Lower lobe of right lung (tissue), 2 donors: ENCODE data around the gene PDE4A. TPM values are rescaled to one million over a fixed set of nuclear protein-coding genes. Genes with fewer than 3 reads are reported as not detected.
A peak's percentile ranks its signal among the peaks of the same experiment; 100 is the strongest.

Source experiments
- ATAC-seq, 2 donors: fragments of 200-7000 bp; cut with Tn5 transposase; one replicate each; pipeline ENCODE4 v1.9.1; 2020 to 2022; ENCODE audit warnings: mild to moderate bottlenecking in 2 of 2, moderate library complexity in 2 of 2
- DNase-seq: peaks from one replicate; pipeline ENCODE4 v3.0.0-alpha.2; 2020
- H3K27ac ChIP-seq: fragments of 200-600 bp; one replicate; pipeline ENCODE4 v1.8.0; 2022
- H3K27me3 ChIP-seq: fragments of 200-600 bp; one replicate; pipeline ENCODE4 v1.8.0; 2022; ENCODE audit warnings: low read depth
- H3K36me3 ChIP-seq: fragments of 200-600 bp; one replicate; pipeline ENCODE4 v1.8.0; 2022; ENCODE audit warnings: mild to moderate bottlenecking
- H3K4me1 ChIP-seq: fragments of 200-600 bp; one replicate; pipeline ENCODE4 v1.8.0; 2022
- H3K4me3 ChIP-seq: fragments of 200-600 bp; one replicate; pipeline ENCODE4 v1.8.0; 2022; ENCODE audit warnings: mild to moderate bottlenecking
- H3K9me3 ChIP-seq: fragments of 200-600 bp; one replicate; pipeline ENCODE4 v1.8.0; 2022
- CTCF ChIP-seq: fragments of 200-600 bp; IDR thresholded peaks from one replicate; pipeline ENCODE4 v1.8.0; 2022; ENCODE audit warnings: antibody characterized with exemption, mild to moderate bottlenecking
- intact Hi-C: fragments of 100-400 bp; cut with DNase I; formaldehyde crosslinking; loops from one replicate; pipeline ENCODE4 v1.11.0; 2022
- total RNA-seq: library from RNA; stranded (reverse); fragmentation: NEBNext Ultra II Directional; extraction: Animal tissue kit (Norgen Biotek cat#: 25700); gene quantifications from one replicate; pipeline ENCODE4 v1.2.1, GENCODE V29; 2021
- donor health status: DM: no; HTN: yes; CAD: no; lungs with severe emphysema.

Gene PDE4A
- total RNA-seq, 1 donor from 2014 or later: 35.9 TPM

DNA sequence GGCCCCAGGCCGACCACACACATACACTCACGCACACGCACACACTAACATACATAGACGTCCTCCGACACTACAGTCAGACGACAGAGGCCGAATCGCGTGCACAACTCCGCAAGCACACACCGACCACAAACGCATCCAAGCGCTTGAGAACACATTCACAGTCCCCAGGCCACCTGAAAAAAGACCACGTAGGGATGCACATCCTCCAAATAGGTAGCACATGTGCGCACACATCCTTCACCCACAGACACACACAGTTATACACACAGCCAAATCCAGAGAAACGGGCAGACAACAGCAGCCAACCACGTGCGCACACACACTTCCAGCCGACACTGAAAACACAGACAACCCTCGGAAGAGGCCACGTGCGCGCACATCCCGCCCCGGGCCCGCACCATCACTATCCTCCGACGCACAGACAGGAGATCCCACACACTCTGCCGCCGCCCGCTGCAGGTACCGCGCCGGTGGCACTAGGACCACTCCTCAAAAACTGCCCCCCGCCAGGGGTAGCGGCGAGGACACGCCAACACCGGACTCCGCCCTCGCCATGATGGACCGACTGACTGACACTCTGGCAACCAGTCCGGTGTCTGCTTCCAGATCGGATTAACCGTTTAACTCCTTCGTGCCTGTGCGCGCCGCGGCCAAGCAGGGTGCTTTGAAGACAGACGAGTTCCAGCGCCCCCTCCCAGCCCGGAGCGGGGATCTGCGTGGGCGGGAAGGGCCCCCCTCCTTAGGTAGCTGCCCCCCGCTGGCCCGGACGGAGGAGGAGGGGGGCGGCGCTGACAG lies 493 bp upstream of the PDE4A start:
- intact Hi-C loops: no loop called here
- no peaks in the 10 kb centered on the region for H3K9me3 ChIP-seq
- H3K27me3 ChIP-seq: peaks cover 78% of the 10 kb centered on the region
- H3K36me3 ChIP-seq: no peaks in the 10 kb centered on the region
- ATAC-seq (no peak), DNase-seq (no peak)
- TF ChIP-seq CTCF: no peak
- peaks cover 62% of the 10 kb centered on the region for H3K4me1 ChIP-seq
- peak overlapping the region; percentile 34 for H3K4me3 ChIP-seq
- H3K27ac ChIP-seq: no peak overlapping the region

GRCh38 chr19:10421240-10422045 lies 1.1 kb downstream of the PDE4A start:
- intact Hi-C loops: no loop called here
- DNase-seq (no peak), ATAC-seq (no peak)
- peaks cover 54% of the 10 kb centered on the region for H3K4me1 ChIP-seq
- no peak overlapping the region for H3K27ac ChIP-seq
- H3K9me3 ChIP-seq: no peaks in the 10 kb centered on the region
- no peaks in the 10 kb centered on the region for H3K36me3 ChIP-seq
- no peak for TF ChIP-seq CTCF
- no peak overlapping the region for H3K4me3 ChIP-seq
- H3K27me3 ChIP-seq: peaks cover 79% of the 10 kb centered on the region

- intact Hi-C loops: no loop called here
- peaks cover 75% of the 10 kb centered on the region for H3K27me3 ChIP-seq
- DNase-seq (no peak), ATAC-seq (no peak)
- H3K4me3 ChIP-seq: no peak overlapping the region
- H3K36me3 ChIP-seq: no peaks in the 10 kb centered on the region
- no peak overlapping the region for H3K27ac ChIP-seq
- H3K4me1 ChIP-seq: peaks cover 48% of the 10 kb centered on the region
- no peaks in the 10 kb centered on the region for H3K9me3 ChIP-seq
- TF ChIP-seq CTCF: no peak
Measured at GRCh38 chr19:10422046-10422461, 1.7 kb downstream of the PDE4A start.

GRCh38 chr19:10422846-10423245 lies 2.5 kb downstream of the PDE4A start:
- H3K36me3 ChIP-seq: no peaks in the 10 kb centered on the region
- H3K4me1 ChIP-seq: peaks cover 45% of the 10 kb centered on the region
- H3K4me3 ChIP-seq: no peak overlapping the region
- DNase-seq: no peak
- peaks cover 67% of the 10 kb centered on the region for H3K27me3 ChIP-seq
- intact Hi-C loops: no loop called here
- ATAC-seq: no peak
- no peaks in the 10 kb centered on the region for H3K9me3 ChIP-seq
- TF ChIP-seq CTCF: no peak
- no peak overlapping the region for H3K27ac ChIP-seq

- Histone ChIP-seq H3K36me3 (no peaks in the 10 kb centered on the region), H3K4me3 (peak overlapping the region; percentile 55), H3K4me1 (peaks cover 43% of the 10 kb centered on the region), H3K9me3 (no peaks in the 10 kb centered on the region), H3K27me3 (peaks cover 54% of the 10 kb centered on the region), H3K27ac (peak overlapping the region; percentile 72)
- peak; percentile 98 for TF ChIP-seq CTCF
- DNase-seq (peak; percentile 88), ATAC-seq (peak; percentile 89 to 90)
- intact Hi-C loops: no loop called here
Measured at GRCh38 chr19:10424011-10424637, 3.8 kb downstream of the PDE4A start.
